ENCODE results near the gene MTIF2.

GRCh38 chr2:55296393-55296792, 27.4 kb upstream of the MTIF2 start:
- TF ChIP-seq CTCF (IDR thresholded peaks at IDR 0.05) (no peak), EP300 (IDR thresholded peaks at IDR 0.05) (no peak), POLR2A (IDR thresholded peaks at IDR 0.05) (no peak)

Data from stomach (tissue), 4 donors.